Osteocyte (in vitro differentiated cells): ENCODE measurements around the gene FNDC3B. TPM values are rescaled to one million over a fixed set of nuclear protein-coding genes. Genes with fewer than 3 reads are reported as not detected.

Experiments used
- DNase-seq: peaks from one replicate; pipeline ENCODE4 v3.0.0; 2021; ENCODE audit warnings: mixed read lengths; ENCODE audit not compliant: unreplicated experiment; ENCODE audit errors: extremely low spot score
- H3K27ac Mint-ChIP-seq: one replicate; pipeline ENCODE4 v1.8.0; 2021; ENCODE audit warnings: mild to moderate bottlenecking, mixed read lengths; ENCODE audit not compliant: unreplicated experiment
- H3K27me3 Mint-ChIP-seq: one replicate; pipeline ENCODE4 v1.8.0; 2021; ENCODE audit warnings: mixed read lengths; ENCODE audit not compliant: unreplicated experiment
- H3K36me3 Mint-ChIP-seq: one replicate; pipeline ENCODE4 v1.8.0; 2021; ENCODE audit warnings: mixed read lengths; ENCODE audit not compliant: unreplicated experiment
- H3K4me1 Mint-ChIP-seq: one replicate; pipeline ENCODE4 v1.8.0; 2021; ENCODE audit warnings: mixed read lengths; ENCODE audit not compliant: unreplicated experiment
- H3K4me3 Mint-ChIP-seq: one replicate; pipeline ENCODE4 v1.8.0; 2021; ENCODE audit warnings: mild to moderate bottlenecking, moderate library complexity, mixed read lengths; ENCODE audit not compliant: unreplicated experiment
- H3K9me3 Mint-ChIP-seq: one replicate; pipeline ENCODE4 v1.8.0; 2021; ENCODE audit warnings: mixed read lengths; ENCODE audit not compliant: unreplicated experiment
- CTCF ChIP-seq: fragments of 200-600 bp; sonication (generic); IDR thresholded peaks from 2 replicates; pipeline ENCODE4 v1.5.0; 2021; ENCODE audit warnings: antibody characterized with exemption, mild to moderate bottlenecking, moderate library complexity
- total RNA-seq: library from RNA; stranded (reverse); gene quantifications from 2 replicates; pipeline ENCODE4 v1.2.1, GENCODE V29; 2021

The FNDC3B gene
- total RNA-seq, 1 donor from 2014 or later = 240 TPM

- peak overlapping the region; percentile 27 for H3K27ac Mint-ChIP-seq
- H3K27me3 Mint-ChIP-seq = no peaks in the 10 kb centered on the region
- no peak for TF ChIP-seq CTCF
- peaks cover 32% of the 10 kb centered on the region for H3K4me1 Mint-ChIP-seq
- no peaks in the 10 kb centered on the region for H3K9me3 Mint-ChIP-seq
- no peak for DNase-seq
- H3K4me3 Mint-ChIP-seq = no peak overlapping the region
- H3K36me3 Mint-ChIP-seq = peaks cover 13% of the 10 kb centered on the region
These were observed 122.6 kb downstream of the FNDC3B start for GRCh38 chr3:172161959-172162358.

GRCh38 chr3:172163320-172163719 lies 123.9 kb downstream of the FNDC3B start:
- peaks cover 34% of the 10 kb centered on the region for H3K4me1 Mint-ChIP-seq
- peaks cover 11% of the 10 kb centered on the region for H3K36me3 Mint-ChIP-seq
- H3K27ac Mint-ChIP-seq = no peak overlapping the region

GRCh38 chr3:172164620-172165362 lies 125.4 kb downstream of the FNDC3B start:
- peaks cover 15% of the 10 kb centered on the region for H3K36me3 Mint-ChIP-seq
- H3K4me1 Mint-ChIP-seq = peaks cover 38% of the 10 kb centered on the region
- no peaks in the 10 kb centered on the region for H3K9me3 Mint-ChIP-seq
- no peaks in the 10 kb centered on the region for H3K27me3 Mint-ChIP-seq
- TF ChIP-seq CTCF = no peak
- H3K27ac Mint-ChIP-seq = no peak overlapping the region
- H3K4me3 Mint-ChIP-seq = no peak overlapping the region
- DNase-seq = no peak

More at GRCh38 chr3:172163320-172163719, 123.9 kb downstream of the FNDC3B start:
- no peaks in the 10 kb centered on the region for H3K9me3 Mint-ChIP-seq
- no peak for DNase-seq
- TF ChIP-seq CTCF = no peak
- no peaks in the 10 kb centered on the region for H3K27me3 Mint-ChIP-seq
- no peak overlapping the region for H3K4me3 Mint-ChIP-seq

GRCh38 chr3:172166261-172166660 lies 126.9 kb downstream of the FNDC3B start:
- H3K4me3 Mint-ChIP-seq = no peak overlapping the region
- DNase-seq = no peak
- no peak for TF ChIP-seq CTCF
- peaks cover 37% of the 10 kb centered on the region for H3K4me1 Mint-ChIP-seq
- H3K27ac Mint-ChIP-seq = no peak overlapping the region
- no peaks in the 10 kb centered on the region for H3K27me3 Mint-ChIP-seq
- H3K36me3 Mint-ChIP-seq = peaks cover 15% of the 10 kb centered on the region
- H3K9me3 Mint-ChIP-seq = no peaks in the 10 kb centered on the region

GRCh38 chr3:172166890-172167289 lies 127.5 kb downstream of the FNDC3B start:
- H3K4me1 Mint-ChIP-seq = peaks cover 41% of the 10 kb centered on the region
- TF ChIP-seq CTCF = no peak
- peaks cover 15% of the 10 kb centered on the region for H3K36me3 Mint-ChIP-seq
- H3K27me3 Mint-ChIP-seq = no peaks in the 10 kb centered on the region
- H3K27ac Mint-ChIP-seq = no peak overlapping the region
- H3K4me3 Mint-ChIP-seq = no peak overlapping the region
- DNase-seq = no peak
- H3K9me3 Mint-ChIP-seq = no peaks in the 10 kb centered on the region
